Suppressor macrophage treated with lipopolysaccharide for 1 hour (primary cell): Measurements from ENCODE around the gene PTPRN2.
"Not testable (repeated sequence)": the region's sequence is repeated elsewhere in the genome, so short reads cannot be mapped to it uniquely, and the experiment has no call there.

ENCODE experiments used
- DNase-seq, 3 donors: peaks; one replicate each; pipeline ENCODE4 v3.0.0-alpha.2; 2020 to 2022

Gene PTPRN2

DNA sequence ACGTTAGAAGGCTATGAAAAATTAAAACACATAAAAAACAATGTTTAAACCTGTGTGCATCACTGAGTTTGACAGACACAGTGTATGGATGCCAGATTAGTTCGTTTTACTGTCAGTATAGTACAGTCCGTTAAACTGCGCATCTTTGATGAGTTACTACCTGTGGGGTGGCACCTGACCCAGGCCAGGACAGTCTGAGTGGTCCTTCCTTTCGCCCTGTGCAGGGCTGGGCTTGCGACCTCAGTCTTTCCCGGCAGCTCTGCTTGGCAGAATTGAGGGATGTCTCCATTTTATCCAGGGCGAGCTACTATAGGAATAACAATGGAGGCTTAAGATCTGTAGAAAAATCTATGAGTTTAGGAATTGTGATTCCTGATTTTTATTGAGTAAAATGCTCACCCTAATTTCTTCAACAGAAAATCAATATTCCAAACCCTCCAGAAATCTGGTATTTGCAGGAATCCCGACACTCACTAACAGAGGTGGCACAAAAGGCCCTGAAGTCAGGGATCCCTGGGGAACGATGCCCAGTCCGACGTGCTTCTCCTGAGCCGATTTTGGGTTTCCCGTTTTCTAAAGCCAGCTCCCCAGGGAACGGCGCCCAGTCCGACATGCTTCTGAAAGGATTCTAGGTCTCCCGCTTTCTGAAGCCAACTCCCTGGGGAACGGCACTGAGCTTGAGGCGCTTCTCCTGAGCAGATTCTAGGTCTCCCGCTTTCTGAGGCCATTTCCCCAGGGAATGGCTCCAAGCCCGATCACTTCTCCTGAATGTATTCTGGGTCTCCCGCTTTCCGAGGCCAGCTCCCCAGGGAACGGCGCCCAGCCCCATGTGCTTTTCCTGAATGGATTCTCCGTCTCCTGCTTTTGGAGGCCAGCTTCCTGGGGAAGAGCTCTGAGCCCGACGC lies 873.2 kb downstream of the PTPRN2 start:
- no peak for DNase-seq

DNA sequence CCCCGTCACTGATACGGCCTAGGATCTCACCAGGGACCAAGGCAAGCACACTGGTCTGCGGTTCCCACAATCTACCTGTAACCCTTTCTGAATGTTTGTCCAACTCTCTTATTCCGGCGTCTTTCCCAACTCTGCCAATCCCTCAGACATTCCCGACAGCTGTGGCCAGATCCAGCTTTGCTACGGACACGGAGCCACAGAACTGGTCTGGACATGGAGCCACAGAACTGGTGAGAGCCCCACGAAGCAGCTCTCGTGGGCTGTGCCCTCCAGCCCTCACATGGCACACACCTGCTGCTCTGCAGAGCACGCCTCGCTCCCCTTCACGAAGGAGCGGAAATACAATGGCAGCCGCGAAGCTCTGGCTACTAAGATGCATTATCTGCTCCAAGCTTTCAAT lies 874.0 kb downstream of the PTPRN2 start:
- DNase-seq: no peak

DNA sequence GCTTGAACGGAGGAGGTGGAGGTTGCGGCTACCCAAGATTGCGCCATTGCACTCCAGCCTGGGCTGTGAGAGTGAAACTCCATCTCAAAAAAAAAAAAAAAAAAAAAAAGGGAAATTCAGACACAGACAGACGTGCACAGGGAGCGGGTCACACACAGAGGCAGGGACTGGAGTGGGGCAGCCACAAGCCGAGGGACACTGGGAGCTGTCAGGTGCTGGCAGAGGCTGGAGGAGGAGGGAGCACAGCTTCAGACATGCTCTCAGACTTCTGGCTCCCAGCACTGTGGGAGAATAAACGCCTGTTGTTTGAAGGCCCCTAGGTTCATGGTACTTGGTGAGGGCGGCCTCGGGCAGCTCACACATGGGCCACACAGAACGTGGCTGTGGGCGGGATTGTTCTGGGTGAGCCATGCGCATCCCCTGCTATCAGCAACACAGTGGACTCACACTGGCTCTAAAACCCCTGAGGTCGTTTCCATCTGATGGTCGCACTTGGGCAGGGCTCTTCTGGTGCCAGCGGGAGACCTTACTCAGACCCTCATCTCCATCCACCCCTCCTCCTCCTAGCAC lies 874.9 kb downstream of the PTPRN2 start:
- peak in 2 of 3 donors; percentile 5 to 9 for DNase-seq

DNA sequence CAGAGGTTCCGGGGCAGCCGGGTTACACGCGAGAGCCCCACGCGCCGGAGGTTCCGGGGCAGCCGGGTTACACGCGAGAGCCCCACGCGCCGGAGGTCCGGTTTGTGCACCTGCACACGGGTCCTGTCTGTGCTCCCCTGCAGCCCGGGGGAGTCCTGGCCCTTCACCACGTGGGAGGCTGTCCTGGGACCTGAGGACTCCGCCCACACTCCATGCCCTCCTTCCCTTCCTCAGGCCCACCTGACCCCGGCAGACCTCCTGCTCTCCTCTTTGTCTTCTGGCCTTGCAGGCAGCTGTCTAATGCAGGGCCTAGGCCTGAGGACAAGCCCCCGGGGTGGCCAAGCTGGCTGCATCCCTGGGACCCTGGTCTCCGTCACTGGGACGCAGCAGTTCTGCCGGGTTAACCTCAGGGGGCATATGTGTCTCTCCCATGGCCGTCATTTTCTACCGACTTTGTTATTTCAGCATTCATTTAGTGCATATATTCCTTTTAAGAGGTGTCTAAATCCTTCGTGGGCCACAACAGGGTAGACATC lies 876.2 kb downstream of the PTPRN2 start:
- DNase-seq: no peak

DNA sequence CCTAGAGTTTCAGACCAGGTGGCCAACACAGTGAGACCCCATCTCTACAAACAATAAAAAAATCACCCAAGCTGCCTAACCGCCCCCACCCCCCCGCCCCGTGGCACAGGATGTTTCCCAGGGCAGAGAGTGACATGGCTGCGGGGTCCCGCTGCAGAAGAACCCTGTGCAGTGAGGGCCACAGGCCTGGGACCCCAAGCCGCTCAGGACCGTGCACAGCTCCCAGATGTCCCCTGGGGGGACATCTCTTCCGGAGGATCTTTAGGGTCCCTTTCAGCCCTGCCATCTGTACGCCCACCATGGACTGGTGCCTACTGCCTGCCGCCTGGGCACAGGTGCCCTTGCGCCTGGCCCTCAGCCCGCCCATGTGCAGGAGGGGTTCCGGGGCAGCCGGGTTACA lies 877.2 kb downstream of the PTPRN2 start:
- DNase-seq: no peak

DNA sequence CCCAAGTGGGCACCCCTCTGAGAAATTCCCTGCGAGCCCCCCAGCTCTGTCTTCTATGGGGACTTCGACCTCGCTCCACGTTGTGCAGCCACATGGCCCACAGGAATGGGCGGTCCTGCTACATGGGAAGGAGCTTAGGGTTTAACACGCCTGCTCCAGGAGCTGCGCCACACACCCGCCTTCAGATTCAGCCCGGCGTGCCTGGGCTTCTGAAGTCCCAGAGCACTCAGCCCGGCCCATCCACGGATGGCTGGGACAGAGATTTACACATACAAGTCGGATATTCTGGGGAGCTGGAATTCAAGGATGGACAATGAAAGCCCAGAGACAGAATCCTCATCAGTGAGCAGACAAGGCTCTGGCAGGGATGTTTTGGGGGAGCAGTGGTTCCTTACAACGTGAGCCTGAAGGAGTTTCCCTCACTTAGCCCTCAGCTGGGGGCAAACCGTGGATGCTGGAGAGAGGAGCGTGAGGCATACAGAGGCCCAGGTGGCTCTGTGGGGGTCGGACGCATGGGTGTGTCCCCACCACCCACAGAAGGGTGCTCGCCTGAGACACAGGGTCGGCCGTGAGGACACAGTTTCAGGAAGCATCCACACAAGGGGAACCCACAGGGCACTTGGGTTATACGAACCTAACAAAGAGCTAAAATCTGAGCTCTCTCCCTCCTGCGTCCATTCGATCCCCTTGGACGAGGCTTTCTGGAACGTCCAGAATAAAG lies 877.9 kb downstream of the PTPRN2 start:
- no peak for DNase-seq

DNA sequence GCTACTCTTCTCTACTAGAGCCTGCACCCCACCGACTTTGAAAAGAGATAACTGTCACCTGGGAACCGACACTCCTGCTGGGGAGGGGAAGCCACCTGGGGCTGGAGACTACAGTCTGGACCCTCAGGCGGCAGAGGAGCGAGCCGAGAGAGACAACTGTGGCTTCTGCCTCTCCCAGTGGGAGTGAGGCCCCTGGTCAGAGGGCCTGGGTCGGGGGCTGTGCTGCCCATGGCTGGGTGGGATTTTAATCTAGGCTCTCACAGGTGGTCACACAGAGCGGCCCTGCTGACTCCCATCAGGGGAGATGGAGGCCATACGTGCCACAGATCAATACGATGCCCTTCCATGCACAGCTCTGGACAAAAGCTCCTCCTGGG lies 878.7 kb downstream of the PTPRN2 start:
- no peak for DNase-seq

DNA sequence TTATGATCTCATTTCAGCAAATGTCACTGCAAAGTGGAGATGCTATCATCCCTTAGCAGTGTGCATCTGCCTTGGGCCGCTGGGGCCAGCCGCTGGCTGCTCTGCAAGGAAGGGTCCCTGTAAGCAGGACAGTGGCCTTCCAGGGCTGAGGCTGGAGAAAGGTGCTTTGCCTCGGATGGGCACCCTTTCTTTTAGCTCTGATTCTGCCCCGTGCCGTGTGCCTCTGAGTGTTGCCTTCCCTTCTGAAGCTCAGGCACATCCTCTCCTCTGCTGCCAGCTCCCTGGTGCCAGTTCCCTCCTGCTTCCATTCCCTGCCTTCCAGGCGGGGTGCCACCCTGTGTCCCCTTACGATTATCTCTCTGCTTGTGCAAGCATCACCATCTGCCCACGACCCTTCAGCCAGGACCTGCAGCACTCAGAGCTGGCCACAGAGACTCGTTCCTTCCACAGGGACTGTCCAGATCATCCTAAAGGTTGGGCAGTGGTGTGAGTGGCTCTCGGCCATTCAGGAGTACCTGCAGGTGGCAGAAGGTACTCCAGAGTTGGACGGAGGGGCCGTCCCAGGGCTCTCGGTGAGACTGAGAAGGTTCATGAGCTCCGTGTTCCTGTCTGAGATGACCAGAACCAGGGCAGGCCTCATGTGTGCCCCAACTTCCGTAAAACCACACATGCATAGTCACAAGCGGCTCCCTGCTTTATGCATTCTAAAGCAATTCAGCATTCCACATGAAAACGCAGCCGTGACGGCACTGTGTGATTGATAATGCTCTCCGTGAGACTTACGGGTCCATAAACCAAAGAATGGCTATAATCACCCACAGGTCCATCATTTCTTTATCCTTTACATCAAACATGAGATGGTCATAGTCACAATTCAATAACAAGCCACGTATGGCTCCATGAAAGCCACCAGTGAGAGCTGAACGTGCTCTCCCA lies 879.4 kb downstream of the PTPRN2 start:
- no peak for DNase-seq

DNA sequence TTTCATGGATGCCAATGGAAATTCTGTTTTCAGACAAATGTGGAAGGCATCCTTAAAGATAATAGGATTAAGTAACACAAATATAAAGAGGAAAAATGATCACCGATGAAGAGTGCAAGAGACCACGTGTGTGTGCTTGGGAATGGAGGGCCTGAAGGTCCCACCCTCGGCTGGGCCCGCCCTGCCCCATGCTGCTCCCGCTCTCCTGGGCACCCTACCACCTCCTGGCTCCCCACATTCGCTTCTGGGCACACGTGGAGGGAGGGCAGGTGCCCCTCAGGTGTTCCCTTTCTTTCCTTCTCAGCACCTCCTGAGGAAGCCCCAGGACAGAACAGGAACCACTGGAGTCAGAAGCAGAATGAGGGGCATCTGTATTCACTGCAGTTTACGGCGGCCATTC lies 883.3 kb downstream of the PTPRN2 start:
- no peak for DNase-seq

DNA sequence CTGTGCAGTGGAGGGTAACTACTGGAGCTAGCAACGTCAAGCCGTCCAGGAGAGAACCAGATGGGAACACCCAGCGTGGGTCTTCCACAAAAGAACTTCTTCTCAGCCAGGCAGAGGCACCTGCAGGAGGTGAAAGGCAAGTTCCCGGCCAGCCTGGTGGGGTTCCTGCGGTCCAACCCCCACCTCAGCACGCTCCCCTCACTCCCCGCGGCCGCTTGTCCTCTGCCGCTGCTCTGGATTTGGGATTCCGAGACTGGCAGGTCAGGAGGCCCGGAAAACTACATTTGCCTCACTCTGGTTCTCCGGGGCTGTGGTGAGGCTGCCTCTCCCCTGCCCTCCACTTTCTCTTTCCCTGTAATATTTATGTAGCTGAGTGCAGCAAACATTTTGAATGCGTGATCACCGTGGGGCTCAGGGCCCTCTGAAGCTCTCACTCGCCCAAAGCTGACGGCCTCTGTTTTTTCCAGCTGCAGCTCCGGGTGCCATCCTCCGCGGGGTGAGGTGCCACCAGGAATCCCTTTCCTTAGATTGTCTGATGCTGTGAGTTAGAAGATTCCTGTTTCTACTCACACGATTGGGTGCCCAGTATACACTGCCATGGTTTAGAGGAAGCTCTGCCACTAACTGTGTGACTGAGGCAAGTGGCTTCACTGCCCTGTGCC lies 884.0 kb downstream of the PTPRN2 start:
- DNase-seq: no peak

DNA sequence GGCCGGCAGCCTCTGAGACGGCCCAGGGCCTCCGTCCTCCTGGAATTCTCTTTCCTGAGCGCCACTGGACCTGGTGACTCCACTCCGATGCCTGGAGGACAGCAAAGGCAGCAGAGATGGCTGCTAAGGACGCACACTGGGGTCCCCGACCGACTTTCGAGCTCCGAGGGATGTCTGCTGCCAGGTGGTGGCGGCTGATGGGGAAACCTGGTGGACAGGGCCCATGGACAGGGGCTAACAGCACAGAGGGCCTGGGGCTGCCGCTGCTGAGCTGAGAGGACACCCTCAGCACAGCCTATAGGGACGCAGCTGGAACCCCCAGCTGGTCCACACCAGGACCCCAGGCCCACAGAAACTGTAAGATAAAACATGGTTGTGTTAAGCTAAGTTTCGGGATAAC lies 884.5 kb downstream of the PTPRN2 start:
- no peak for DNase-seq

DNA sequence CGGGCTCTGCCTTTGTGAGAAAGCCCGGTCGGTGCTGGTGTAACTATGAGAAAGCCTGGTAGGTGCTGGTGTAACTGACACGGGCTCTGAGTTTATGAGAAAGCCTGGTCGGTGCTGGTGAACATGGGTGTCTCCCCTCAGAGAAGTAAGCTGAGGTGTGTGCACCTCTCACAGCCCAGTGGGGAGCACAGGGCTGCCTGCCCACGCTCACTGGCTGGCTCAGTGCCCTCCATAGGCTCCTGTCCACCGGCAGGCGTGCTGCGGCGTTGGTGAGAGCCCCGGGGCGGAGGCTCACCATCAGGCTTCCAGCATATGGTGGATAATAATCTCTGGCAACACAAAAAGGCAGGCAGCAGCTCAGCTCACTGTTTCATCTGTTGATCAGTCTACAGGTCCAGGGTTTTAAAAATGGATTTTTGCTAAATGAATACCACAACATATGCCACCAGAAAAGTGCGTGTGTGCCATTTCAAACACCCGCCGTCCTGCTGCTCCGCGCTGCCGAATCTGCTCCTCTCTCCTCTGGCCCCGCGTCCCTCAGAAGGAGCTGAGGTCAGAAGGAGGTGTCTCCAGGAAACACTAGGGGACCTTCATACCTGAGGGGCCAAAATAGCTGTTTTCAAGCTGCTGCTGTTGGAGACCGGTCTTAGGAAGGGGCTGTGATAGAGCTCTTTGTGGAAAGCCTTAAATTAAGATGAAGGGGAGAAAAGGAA lies 885.2 kb downstream of the PTPRN2 start:
- no peak for DNase-seq

DNA sequence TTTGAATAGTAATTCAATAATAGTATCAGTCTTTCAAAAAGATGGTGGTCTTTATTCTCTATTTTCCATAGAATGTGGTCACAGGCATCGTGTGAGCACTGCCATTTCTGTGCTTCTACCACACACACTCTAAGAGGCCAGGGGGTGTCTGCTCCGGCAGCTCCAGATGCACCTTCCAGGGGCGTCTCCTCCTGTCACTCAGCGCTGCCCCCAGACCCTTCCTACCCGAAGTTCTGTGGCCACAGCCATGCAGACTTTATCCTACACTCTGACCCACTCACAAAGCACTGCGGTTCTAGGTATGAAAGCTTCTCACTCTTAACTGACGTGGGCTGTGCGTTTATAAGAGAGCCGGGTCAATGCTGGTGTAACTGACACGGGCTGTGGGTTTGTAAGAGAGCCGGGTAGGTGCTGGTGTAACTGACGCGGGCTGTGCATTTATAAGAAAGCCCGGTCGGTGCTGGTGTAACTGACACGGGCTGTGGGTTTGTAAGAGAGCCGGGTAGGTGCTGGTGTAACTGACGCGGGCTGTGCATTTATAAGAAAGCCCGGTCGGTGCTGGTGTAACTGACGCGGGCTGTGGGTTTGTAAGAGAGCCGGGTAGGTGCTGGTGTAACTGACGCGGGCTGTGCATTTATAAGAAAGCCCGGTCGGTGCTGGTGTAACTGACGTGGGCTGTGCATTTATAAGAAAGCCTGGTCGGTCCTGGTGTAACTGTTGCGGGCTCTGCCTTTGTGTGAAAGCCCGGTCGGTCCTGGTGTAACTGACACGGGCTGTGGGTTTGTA lies 886.0 kb downstream of the PTPRN2 start:
- DNase-seq: not testable (repeated sequence)

DNA sequence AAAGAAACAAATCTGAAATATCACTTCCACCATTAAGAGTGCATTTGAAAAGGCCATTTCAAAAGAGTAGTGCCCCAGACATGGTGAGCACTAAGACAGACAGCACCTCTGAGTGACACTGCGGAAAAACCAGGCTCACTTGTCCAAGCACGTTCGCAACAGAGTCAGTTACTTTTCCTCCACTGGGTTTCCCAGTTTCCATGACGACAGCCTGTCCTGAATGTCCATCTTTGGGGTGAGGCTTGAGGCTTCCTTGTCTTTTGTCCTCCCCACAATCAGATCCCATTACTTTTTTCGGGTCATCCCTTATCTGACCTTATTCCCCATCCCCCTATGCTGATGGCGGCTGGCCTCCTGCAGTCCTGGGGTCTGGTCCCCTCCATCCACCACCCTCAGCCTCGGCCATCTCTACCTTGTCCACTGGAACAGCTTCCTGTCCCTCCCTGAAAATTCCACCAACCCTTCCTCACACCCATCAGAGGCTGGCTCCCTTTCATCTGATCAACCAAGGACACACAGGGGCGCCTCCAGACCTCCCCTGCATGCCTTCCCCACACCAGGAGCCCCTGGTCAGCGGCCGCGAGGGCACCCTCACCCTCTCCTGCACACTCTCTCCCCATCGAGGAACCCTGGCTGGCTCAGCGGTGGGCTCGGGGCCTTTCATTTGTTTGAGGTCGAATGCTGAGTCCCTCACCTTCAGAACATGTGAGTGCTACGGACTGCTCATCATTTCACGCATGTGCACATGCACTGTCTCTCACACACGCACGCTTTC lies 887.2 kb downstream of the PTPRN2 start:
- no peak for DNase-seq

DNA sequence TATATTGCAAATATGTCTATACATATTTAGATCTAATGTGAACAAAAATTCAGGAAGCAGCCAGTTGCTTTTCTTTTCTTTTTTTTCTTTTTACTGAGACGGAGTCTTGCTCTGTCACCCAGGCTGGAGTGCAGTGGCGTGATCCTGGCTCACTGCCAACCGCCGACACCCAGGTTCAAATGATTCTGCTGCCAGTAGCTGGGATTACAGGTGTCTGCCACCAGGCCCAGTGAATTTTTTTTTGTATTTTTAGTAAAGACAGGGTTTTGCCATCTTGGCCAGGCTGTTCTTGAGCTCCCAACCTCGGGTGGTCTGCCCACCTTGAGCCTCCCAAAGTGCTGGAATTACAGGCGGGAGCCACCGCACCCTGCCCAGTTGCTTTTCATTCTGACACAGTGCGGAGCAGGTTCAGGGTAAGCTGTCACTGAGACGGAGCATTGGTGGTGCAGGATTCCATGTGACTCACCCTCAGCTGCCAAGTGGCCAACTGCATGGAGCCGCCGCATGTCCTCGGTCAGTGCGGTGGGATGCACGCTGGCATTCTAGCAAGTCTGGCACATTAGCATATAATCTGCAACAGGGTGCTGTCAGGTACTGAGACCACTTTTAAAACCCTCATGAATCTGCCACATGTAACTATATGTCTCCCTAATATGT lies 888.1 kb downstream of the PTPRN2 start:
- DNase-seq: no peak

DNA sequence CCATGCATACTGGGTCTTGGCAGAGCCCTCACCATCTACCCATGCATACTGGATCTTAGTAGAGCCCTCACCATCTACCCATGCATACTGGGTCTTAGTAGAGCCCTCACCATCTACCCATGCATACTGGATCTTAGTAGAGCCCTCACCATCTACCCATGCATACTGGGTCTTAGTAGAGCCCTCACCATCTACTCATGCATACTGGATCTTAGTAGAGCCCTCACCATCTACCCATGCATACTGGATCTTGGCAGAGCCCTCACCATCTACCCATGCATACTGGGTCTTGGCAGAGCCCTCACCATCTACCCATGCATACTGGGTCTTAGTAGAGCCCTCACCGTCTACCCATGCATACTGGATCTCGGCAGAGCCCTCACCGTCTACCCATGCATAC lies 890.3 kb downstream of the PTPRN2 start:
- DNase-seq: not testable (repeated sequence)

DNA sequence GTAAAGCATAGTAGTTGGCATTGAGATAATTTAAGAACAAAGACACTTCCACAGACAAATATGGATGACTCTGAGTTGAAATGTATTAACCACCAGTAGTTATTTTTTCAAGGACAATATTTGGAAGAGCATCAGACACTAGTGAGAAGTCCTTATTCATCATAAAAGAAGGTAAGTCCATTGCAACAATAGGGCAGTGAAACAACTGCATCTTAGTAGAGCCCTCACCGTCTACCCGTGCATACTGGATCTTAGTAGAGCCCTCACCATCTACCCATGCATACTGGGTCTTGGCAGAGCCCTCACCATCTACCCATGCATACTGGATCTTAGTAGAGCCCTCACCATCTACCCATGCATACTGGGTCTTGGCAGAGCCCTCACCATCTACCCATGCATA lies 892.0 kb downstream of the PTPRN2 start:
- DNase-seq: not testable (repeated sequence)

DNA sequence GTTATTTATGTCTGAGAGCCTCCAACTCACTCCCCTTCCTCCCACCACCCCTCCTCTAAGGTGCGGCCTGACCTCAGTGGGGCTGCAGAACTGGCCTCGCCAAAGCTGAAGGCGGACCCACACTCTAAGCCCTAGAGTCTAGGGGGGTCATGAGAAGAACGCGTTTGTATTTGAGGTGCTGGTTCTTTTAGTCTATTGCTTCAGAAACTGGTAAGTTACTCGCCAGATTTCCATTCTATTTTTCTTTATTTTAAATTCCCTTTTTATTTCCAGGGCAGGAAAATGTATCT lies 893.3 kb downstream of the PTPRN2 start:
- no peak for DNase-seq
